IPS-18a (cell line): Measurements from ENCODE around the gene GIPC1.
A peak's percentile ranks its signal among the peaks of the same experiment; 100 is the strongest.

ENCODE experiments used
- H3K27ac ChIP-seq: one replicate; pipeline ENCODE4 v1.5.1; 2013; ENCODE audit warnings: low read length
- H3K27me3 ChIP-seq: one replicate; pipeline ENCODE4 v1.6.1; 2013; ENCODE audit warnings: mild to moderate bottlenecking, low read length; ENCODE audit not compliant: control insufficient read depth, insufficient read depth
- H3K36me3 ChIP-seq: one replicate; pipeline ENCODE4 v1.6.1; 2013; ENCODE audit warnings: low read depth, low read length; ENCODE audit not compliant: control insufficient read depth
- H3K4me1 ChIP-seq: one replicate; pipeline ENCODE4 v1.6.1; 2013; ENCODE audit warnings: low read depth, low read length; ENCODE audit not compliant: control insufficient read depth
- H3K4me3 ChIP-seq: one replicate; pipeline ENCODE4 v1.5.1; 2013; ENCODE audit warnings: low read length
- H3K9ac ChIP-seq: one replicate; pipeline ENCODE4 v1.6.1; 2013; ENCODE audit warnings: mild to moderate bottlenecking, low read length, moderate library complexity
- H3K9me3 ChIP-seq: one replicate; pipeline ENCODE4 v1.6.1; 2013; ENCODE audit warnings: low read depth, low read length; ENCODE audit not compliant: control insufficient read depth

GIPC1 gene

DNA sequence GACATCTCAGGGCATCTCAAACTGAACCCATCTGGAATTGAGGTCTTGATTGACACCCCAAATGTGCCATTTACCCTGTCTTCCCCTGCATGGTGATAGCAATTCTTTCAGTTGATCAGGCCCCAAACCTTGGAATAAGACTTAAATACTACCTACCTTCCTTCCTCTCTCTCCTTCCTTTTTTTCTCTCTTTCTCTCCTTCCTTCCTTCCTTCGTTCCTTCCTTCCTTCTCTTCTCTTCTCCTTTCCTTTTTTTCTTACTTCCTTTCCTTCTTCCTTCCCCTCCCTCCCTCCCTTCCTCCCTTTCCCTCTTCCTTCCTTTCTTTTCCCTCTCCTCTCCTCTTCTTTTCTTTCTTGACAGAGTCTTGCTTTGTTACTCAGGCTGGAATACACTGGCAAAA lies 7.4 kb upstream of the GIPC1 start:
- H3K4me1 ChIP-seq, result no peaks in the 10 kb centered on the region
- no peak overlapping the region for H3K27ac ChIP-seq
- H3K27me3 ChIP-seq, result no peaks in the 10 kb centered on the region
- no peaks in the 10 kb centered on the region for H3K9me3 ChIP-seq
- no peak overlapping the region for H3K9ac ChIP-seq
- H3K36me3 ChIP-seq, result no peaks in the 10 kb centered on the region
- no peak overlapping the region for H3K4me3 ChIP-seq

DNA sequence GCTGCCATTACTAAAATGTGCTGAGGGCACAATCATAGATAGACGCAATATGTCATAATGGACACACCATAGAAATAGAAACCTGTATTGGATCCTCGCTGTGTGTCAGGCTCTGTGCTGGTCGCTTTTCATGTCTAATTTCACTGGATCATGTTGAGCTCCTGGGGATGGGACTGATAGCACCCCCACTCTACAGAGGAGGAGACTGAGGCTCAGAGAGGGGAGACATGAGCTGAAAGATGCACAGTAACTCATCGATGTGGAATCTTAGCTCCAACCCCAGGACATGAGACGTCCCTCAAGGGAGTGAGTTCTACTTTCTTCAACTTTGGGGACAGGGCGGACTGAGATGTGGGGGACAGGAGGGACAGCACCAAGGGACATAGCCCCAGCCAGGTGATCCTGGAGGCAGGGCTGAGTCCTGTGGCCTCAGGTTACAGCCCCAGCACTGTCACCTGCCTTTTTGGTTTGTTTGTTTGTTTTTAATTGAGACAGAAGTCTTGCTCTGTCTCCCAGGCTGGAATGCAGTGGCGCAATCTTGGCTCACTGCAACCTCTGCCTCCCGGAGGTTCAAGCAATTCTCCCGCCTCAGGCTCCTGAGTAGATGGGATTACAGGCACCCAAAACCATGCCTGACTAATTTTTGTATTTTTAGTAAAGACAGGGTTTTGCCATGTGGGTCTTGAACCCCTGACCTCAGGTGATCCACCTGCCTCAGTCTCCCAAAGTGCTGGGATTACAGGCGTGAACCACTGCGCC lies 6.6 kb upstream of the GIPC1 start:
- Histone ChIP-seq H3K36me3 (no peaks in the 10 kb centered on the region), H3K9me3 (no peaks in the 10 kb centered on the region), H3K4me1 (no peaks in the 10 kb centered on the region), H3K9ac (no peak overlapping the region), H3K4me3 (no peak overlapping the region), H3K27me3 (no peaks in the 10 kb centered on the region), H3K27ac (no peak overlapping the region)

DNA sequence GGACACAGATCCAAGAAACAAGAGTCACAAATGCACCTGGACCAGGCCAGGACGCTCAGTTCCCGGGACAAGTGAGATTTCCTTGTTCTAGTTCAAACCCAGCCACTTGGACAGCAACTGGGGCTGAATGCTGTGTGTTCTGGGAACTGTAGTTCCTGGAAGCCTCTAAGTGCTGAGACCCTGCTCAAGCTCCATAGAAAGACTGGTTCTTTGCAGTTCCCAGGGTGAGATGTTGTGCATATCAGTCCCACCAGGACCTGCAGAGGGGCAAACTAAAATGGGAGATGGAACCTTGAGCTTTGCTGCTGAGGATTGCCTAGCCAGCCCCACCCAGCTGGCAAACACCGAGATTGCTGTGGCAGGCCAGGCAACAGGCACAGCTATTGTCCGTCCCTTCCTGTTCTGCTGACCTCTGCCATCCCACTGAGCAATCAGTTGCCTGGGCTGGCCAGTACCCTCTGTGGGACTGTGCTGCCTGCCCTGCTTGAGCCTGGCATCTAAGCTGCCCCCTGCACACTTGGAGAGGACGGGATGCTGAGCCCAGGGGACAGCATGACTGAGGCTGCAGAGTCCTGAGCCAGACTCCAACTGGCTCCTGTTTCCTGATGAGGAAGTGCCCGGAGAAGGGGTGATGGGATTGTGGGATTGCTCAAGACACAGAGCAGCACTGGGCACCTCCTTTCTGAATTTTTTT lies 1.4 kb upstream of the GIPC1 start:
- Histone ChIP-seq H3K4me3 (no peak overlapping the region), H3K9ac (no peak overlapping the region), H3K27ac (no peak overlapping the region), H3K36me3 (no peaks in the 10 kb centered on the region), H3K4me1 (peaks cover 12% of the 10 kb centered on the region), H3K9me3 (no peaks in the 10 kb centered on the region), H3K27me3 (no peaks in the 10 kb centered on the region)

DNA sequence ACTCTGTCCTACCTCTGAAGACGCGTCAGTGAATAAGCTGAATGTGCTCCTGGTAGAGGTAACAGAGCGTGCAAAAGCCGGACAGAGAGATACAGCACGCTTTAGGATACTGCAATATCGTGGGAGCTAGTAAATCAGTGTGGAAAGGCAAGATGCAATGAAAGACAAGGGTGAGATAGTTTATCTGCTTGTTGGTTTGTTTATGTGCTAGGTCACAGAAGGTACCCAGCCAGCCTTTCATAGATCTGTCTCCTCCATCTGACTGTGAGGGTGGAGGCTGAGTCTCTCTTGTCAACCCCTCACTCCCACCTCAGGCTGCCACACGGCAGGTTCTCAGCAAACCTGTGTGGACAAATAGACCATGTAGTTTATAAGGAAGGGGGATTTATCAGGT lies 904 bp upstream of the GIPC1 start:
- H3K9ac ChIP-seq, result no peak overlapping the region
- peak overlapping the region; percentile 42 for H3K4me3 ChIP-seq

DNA sequence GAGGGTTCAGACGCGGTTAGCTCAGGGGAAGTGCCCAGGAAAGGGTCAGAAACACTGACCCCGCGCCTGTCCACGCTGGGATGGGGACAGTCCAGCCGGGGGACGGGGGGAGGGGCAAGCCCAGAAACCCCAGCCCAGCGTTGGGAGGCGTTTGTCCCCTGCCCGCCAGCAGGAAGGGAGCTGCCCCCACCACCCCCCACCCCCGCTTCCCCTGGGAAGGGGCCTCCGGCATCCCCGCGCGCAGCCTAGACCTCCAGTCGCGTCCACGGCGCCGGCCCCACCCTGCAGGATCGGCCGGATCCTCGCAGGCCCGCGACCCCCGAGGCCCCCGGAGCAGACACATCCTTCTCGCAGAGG lies 277 bp downstream of the GIPC1 start:
- Histone ChIP-seq H3K27me3 (no peaks in the 10 kb centered on the region), H3K9me3 (no peaks in the 10 kb centered on the region), H3K27ac (no peak overlapping the region), H3K4me3 (peak overlapping the region; percentile 89), H3K9ac (peak overlapping the region; percentile 48), H3K36me3 (no peaks in the 10 kb centered on the region), H3K4me1 (peaks cover 12% of the 10 kb centered on the region)

More for the DNA sequence above, 904 bp upstream of the GIPC1 start:
- Histone ChIP-seq H3K27ac (no peak overlapping the region), H3K9me3 (no peaks in the 10 kb centered on the region), H3K4me1 (peaks cover 12% of the 10 kb centered on the region), H3K36me3 (no peaks in the 10 kb centered on the region), H3K27me3 (no peaks in the 10 kb centered on the region)

DNA sequence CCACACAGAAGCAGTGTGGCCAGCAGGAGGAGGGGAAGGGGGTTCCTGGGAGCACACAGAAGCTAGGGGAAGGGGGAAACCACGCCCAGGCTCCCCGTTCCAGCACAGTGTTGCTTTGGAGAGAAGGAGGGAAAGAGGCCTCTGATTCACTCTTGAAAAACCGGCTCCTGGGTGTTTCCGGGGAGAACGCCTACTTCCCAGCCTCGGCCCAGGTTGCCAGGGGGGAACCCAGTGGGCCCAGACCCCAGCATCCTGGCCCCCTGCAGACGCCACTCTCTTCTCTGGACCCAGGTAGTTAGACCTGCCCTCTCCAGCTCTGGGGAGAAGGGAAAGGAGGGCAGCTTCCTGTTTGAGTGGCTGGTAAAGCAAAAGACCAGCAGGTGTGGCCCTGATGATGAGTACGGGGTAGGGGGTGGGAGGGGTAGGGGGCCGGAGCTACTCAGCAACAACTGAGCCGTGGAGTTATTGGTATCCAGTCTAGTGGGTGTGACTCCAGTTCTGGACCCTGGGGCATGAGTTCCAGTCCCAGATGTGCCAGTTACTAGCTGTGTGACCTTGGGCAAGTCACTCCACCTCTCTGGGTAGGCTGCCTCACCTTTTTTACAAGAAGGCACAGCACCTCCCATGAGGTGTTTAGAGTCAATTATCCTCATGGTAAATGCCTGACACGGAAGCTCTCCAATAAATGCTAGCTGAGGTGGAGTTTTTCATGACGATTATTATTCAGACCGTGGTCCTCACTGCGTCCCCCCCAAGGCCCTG lies 836 bp downstream of the GIPC1 start:
- no peaks in the 10 kb centered on the region for H3K36me3 ChIP-seq
- H3K27me3 ChIP-seq, result no peaks in the 10 kb centered on the region
- H3K4me1 ChIP-seq, result peaks cover 12% of the 10 kb centered on the region
- H3K4me3 ChIP-seq, result peak overlapping the region; percentile 89
- H3K27ac ChIP-seq, result no peak overlapping the region
- H3K9ac ChIP-seq, result peak overlapping the region; percentile 48
- no peaks in the 10 kb centered on the region for H3K9me3 ChIP-seq

DNA sequence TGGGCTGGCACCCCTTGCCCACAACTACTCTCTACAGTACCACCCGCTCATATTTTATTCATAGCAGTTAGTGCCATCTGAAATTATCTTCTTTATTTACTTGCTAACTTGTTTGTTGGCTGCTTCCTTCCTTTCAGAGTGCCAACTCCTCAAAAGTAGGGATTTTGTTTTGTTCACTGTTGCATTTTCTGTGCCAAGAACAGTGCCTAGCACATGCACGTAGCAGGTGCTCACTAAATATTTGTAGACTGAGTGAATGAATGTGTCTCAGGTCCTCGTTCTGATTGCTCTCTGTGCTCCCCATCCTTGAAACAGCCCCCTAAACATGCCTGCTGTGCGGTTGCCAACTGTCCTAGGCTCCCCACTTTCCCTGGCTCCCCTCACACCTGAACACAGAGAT lies 1.5 kb downstream of the GIPC1 start:
- H3K9me3 ChIP-seq, result no peaks in the 10 kb centered on the region
- no peak overlapping the region for H3K27ac ChIP-seq
- peaks cover 6% of the 10 kb centered on the region for H3K36me3 ChIP-seq
- H3K4me3 ChIP-seq, result no peak overlapping the region
- no peak overlapping the region for H3K9ac ChIP-seq
- H3K27me3 ChIP-seq, result no peaks in the 10 kb centered on the region
- peaks cover 12% of the 10 kb centered on the region for H3K4me1 ChIP-seq

DNA sequence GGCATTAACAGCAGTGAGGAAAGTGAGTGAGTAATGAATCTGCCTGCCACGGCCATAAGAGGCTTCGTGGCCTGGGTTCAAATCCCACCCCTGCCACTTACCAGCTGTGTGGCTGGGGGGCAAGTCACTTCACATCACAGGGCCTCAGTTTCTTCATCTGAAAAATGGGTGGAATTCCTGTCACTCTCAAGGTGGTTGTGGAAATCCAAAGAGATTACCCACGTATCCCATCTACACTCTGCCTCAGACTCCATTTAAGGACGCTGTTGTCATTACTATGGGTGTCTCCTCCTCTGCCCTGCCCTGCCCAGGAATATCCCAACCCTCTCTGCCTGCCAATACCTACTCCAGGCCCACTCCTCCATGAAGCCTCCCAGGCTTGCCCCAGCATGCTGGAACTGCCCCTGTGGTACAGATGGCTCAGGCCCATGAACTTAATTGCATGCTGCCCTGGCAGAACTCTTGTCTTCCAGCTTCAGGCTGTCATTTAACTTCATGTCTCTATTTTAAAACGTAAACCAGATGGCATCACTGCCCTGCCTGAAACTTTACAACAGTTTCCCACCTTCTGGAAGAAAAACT lies 3.1 kb downstream of the GIPC1 start:
- Histone ChIP-seq H3K9me3 (no peaks in the 10 kb centered on the region), H3K27ac (no peak overlapping the region), H3K27me3 (no peaks in the 10 kb centered on the region), H3K4me3 (no peak overlapping the region), H3K9ac (no peak overlapping the region), H3K4me1 (peaks cover 12% of the 10 kb centered on the region), H3K36me3 (peaks cover 11% of the 10 kb centered on the region)

DNA sequence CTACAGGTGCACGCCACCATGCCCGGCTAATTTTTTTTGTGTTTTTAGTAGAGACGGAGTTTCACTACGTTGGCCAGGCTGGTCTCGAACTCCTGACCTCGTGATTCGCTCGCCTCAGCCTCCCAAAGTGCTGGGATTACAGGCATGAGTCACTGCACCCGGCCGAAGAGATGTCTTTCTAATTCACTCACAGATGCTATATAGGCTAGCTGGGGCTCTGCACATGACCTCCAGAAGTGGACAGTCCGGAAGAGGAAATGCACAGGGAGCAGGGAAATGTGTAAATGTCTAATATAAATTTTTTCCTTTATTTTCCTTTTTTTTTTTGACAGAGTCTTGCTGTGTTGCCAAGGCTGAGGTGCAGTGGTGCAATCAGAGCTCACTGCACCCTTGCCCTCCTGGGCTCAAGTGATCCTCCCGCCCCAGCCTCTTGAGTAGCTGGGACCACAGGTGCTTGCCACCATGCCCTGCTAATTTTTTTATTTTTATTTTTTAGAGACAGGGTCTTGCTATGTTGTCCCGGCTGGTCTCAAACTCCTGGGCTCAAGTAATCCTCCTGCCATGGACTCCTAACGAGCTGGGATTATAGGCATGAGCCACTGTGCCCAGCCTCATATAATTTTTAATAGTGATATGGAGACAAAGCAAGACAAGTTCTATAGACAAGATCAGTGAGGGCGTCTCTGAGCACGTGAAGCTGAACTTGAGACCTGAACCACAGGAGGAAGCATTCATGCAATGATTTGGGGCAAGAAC lies 8.4 kb downstream of the GIPC1 start:
- Histone ChIP-seq H3K9me3 (no peaks in the 10 kb centered on the region), H3K4me1 (no peaks in the 10 kb centered on the region), H3K27ac (no peak overlapping the region), H3K4me3 (no peak overlapping the region), H3K9ac (no peak overlapping the region), H3K27me3 (no peaks in the 10 kb centered on the region), H3K36me3 (peaks cover 11% of the 10 kb centered on the region)

DNA sequence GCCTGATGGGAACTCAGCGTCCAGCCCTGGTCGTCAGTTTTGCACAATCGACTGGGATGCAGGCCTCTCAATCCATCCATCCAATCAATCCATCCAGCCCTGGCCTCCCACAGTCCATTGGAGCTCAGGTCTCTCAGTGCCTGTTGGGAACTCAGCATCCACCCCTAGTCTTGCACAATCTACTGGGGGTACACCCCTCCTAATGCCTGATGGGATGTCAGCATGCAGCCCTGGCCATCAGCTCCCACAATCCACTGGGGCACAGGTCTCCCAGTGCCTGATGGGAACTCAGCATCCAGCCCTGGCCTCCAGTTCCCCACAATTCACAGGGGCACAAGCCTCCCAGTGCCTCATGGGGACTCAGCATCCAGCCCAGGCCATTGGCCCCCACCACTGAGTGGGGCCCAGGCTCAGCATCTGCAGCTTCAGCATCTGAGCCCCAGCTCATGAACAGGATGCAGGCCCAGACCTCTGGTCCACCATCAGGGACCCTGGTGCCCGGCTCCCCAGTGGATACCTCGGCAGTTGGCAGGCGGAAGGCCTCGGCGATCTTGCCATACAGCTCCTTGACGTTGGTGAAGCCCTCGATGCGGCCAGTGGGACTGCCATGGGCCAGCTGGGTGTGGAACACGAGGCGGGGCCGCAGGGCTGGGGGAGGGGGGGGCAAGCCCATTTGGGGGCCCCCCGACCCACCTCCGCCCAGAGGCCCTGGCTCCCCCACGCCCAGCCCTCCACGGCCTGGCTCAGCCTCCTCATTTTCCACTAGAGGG lies 13.6 kb downstream of the GIPC1 start:
- H3K9me3 ChIP-seq, result no peaks in the 10 kb centered on the region
- H3K4me1 ChIP-seq, result no peaks in the 10 kb centered on the region
- no peak overlapping the region for H3K4me3 ChIP-seq
- peaks cover 11% of the 10 kb centered on the region for H3K36me3 ChIP-seq
- no peaks in the 10 kb centered on the region for H3K27me3 ChIP-seq
- no peak overlapping the region for H3K9ac ChIP-seq
- no peak overlapping the region for H3K27ac ChIP-seq
